Naive thymus-derived CD8-positive, alpha-beta T cell (primary cell): ENCODE results near the gene DEFB125. TPM values are rescaled to one million over a fixed set of nuclear protein-coding genes. Genes with fewer than 3 reads are reported as not detected.
"Not testable (repeated sequence)": the region's sequence is repeated elsewhere in the genome, so short reads cannot be mapped to it uniquely, and the experiment has no call there.

Experiments used
- ATAC-seq, 2 donors: fragments of 150-1000 bp; cut with Tn5 transposase in 1 of 2; sonication (Bioruptor Pico), chemical (Tn5 transposase) in 1 of 2; 1 replicate in 1 of 2; 2 replicates in 1 of 2; pipeline ENCODE4 v1.10.0; 2021; ENCODE audit warnings: mild to moderate bottlenecking in 2 of 2, moderate library complexity in 2 of 2
- POLR2A ChIA-PET: fragments of 350-600 bp; sonication (Branson Sonifier 250); formaldehyde crosslinking; loops from one replicate; lab custom pipeline; 2021; ENCODE audit warnings: antibody characterized with exemption; lab: Charles Lee
- DNase-seq, 10 donors: peaks; one replicate each; pipeline versions ENCODE4 v3.0.0 to v3.0.0-alpha.2; 2020 to 2022
- H3K27ac Mint-ChIP-seq, 10 donors: one replicate each; pipeline ENCODE4 v1.8.0; 2020 to 2022; ENCODE audit warnings: mild to moderate bottlenecking in 10 of 10, mixed read lengths in 10 of 10, moderate library complexity in 4 of 10, inconsistent platforms in 1 of 10
- H3K27me3 Mint-ChIP-seq, 5 donors: one replicate each; pipeline ENCODE4 v1.8.0; 2021 to 2022; ENCODE audit warnings: mixed read lengths in 5 of 5
- H3K36me3 Mint-ChIP-seq, 3 donors: one replicate each; pipeline ENCODE4 v1.8.0; 2020 to 2022; ENCODE audit warnings: mixed read lengths in 3 of 3, mild to moderate bottlenecking in 2 of 3, inconsistent platforms in 1 of 3
- H3K4me1 Mint-ChIP-seq, 4 donors: one replicate each; pipeline ENCODE4 v1.8.0; 2021 to 2022; ENCODE audit warnings: mixed read lengths in 4 of 4
- H3K4me3 Mint-ChIP-seq, 10 donors: one replicate each; pipeline ENCODE4 v1.8.0; 2020 to 2022; ENCODE audit warnings: mild to moderate bottlenecking in 10 of 10, mixed read lengths in 10 of 10, moderate library complexity in 6 of 10, inconsistent platforms in 1 of 10
- H3K9me3 Mint-ChIP-seq, 9 donors: one replicate each; pipeline ENCODE4 v1.8.0; 2020 to 2022; ENCODE audit warnings: mixed read lengths in 9 of 9, mild to moderate bottlenecking in 3 of 9, inconsistent platforms in 1 of 9, moderate library complexity in 1 of 9
- polyA plus RNA-seq, 3 donors: library from polyadenylated mRNA; unstranded; fragments of 300-500 nt; fragmentation: Illumina TruSeq; gene quantifications; one replicate each; pipeline ENCODE4 v1.2.3, GENCODE V29; 2021
- total RNA-seq, 8 experiments: library from RNA in 2 of 8; stranded (reverse) in 2 of 8; gene quantifications; one replicate each; pipeline ENCODE4 v1.2.3 and lab custom pipeline; 2021 to 2026

DEFB125 gene
- total and polyA plus RNA-seq, 5 experiments from 2014 or later: not detected

DNA sequence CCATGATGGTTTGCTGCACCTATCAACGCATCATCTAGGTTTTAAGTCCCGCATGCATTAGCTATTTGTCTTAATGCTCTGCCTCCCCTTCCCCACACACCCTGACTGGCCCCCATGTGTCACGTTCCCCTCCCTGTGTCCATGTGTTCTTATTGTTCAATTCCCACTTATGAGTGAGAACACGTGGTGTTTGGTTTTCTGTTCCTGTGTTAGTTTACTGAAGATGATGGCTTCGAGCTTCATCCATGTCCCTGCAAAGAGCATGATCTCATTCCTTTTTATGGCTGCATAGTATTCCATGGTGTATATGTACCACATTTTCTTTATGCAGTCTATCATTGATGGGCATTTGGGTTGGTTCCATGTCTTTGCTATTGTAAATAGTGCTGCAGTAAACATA, 10.2 kb downstream of the DEFB125 start:
- H3K4me3 Mint-ChIP-seq, H3K27ac Mint-ChIP-seq, POLR2A ChIA-PET, H3K4me1 Mint-ChIP-seq, DNase-seq, ATAC-seq: not testable (repeated sequence)
- peaks cover 29 to 71% (median 59%) of the 10 kb centered on the region in 5 donors for H3K27me3 Mint-ChIP-seq
- peaks cover 8 to 36% (median 26%) of the 10 kb centered on the region in 9 donors for H3K9me3 Mint-ChIP-seq
- H3K36me3 Mint-ChIP-seq: peaks cover 0 to 27% (median 7%) of the 10 kb centered on the region in 3 donors

GRCh38 chr20:101975-102374, 14.5 kb downstream of the DEFB125 start:
- no peak overlapping the region for H3K4me3 Mint-ChIP-seq
- H3K4me1 Mint-ChIP-seq: no peaks in the 10 kb centered on the region
- POLR2A ChIA-PET: no interaction called here

GRCh38 chr20:103456-103855, 16.0 kb downstream of the DEFB125 start:
- H3K4me1 Mint-ChIP-seq: no peaks in the 10 kb centered on the region
- no peak overlapping the region for H3K4me3 Mint-ChIP-seq
- POLR2A ChIA-PET: no interaction called here
- H3K27ac Mint-ChIP-seq: no peak overlapping the region
- peaks cover 0 to 2% (median 0%) of the 10 kb centered on the region in 9 donors for H3K9me3 Mint-ChIP-seq
- peaks cover 22 to 69% (median 57%) of the 10 kb centered on the region in 5 donors for H3K27me3 Mint-ChIP-seq
- DNase-seq (peak in 1 of 10 donors; percentile 53), ATAC-seq (no peak)
- peaks cover 0 to 5% (median 1%) of the 10 kb centered on the region in 3 donors for H3K36me3 Mint-ChIP-seq

More at GRCh38 chr20:101975-102374, 14.5 kb downstream of the DEFB125 start:
- peaks cover 30 to 67% (median 61%) of the 10 kb centered on the region in 5 donors for H3K27me3 Mint-ChIP-seq
- ATAC-seq (no peak), DNase-seq (no peak)
- H3K36me3 Mint-ChIP-seq: peaks cover 0 to 5% (median 1%) of the 10 kb centered on the region in 3 donors
- H3K27ac Mint-ChIP-seq: no peak overlapping the region
- H3K9me3 Mint-ChIP-seq: peaks cover 0 to 10% (median 2%) of the 10 kb centered on the region in 9 donors

- peaks cover 17 to 56% (median 25%) of the 10 kb centered on the region in 5 donors for H3K27me3 Mint-ChIP-seq
- no peaks in the 10 kb centered on the region for H3K4me1 Mint-ChIP-seq
- peaks cover 0 to 14% (median 0%) of the 10 kb centered on the region in 3 donors for H3K36me3 Mint-ChIP-seq
- ATAC-seq: no peak
- no peak for DNase-seq
- peaks cover 0 to 15% (median 8%) of the 10 kb centered on the region in 9 donors for H3K9me3 Mint-ChIP-seq
- no peak overlapping the region for H3K4me3 Mint-ChIP-seq
- POLR2A ChIA-PET: no interaction called here
- no peak overlapping the region for H3K27ac Mint-ChIP-seq
These were observed 24.9 kb downstream of the DEFB125 start for GRCh38 chr20:112396-112795.

DNA sequence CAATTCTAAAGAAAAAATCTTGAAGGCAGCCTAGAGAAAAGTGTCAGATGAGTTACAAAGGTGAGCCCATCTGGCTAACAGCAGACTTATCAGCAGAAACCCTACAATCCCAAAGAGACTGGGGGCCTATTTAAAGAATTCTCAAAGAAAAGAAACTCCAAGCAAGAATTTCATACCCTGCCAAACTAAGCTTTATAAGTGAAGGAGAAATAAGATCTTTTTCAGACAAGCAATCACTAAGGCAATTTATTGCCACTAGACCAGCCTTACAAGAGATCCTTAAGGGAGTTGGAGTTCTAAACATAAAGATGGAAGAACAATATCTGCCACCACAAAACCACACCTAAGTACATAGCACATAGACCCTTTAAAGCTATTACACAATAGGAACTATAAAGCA, 30.0 kb downstream of the DEFB125 start:
- POLR2A ChIA-PET: no interaction called here
- no peak overlapping the region for H3K4me3 Mint-ChIP-seq
- peaks cover 0 to 22% (median 2%) of the 10 kb centered on the region in 3 donors for H3K36me3 Mint-ChIP-seq
- no peaks in the 10 kb centered on the region for H3K4me1 Mint-ChIP-seq
- H3K9me3 Mint-ChIP-seq: peaks cover 0 to 32% (median 15%) of the 10 kb centered on the region in 9 donors
- peaks cover 27 to 69% (median 41%) of the 10 kb centered on the region in 5 donors for H3K27me3 Mint-ChIP-seq
- H3K27ac Mint-ChIP-seq: no peak overlapping the region
- ATAC-seq (no peak), DNase-seq (no peak)

- H3K4me3 Mint-ChIP-seq, DNase-seq, H3K4me1 Mint-ChIP-seq, POLR2A ChIA-PET, H3K36me3 Mint-ChIP-seq, H3K27ac Mint-ChIP-seq, ATAC-seq, H3K9me3 Mint-ChIP-seq: not testable (repeated sequence)
- peaks cover 15 to 37% (median 23%) of the 10 kb centered on the region in 5 donors for H3K27me3 Mint-ChIP-seq
These were observed 42.4 kb downstream of the DEFB125 start for GRCh38 chr20:129786-130323.

- ATAC-seq: no peak
- Mint-ChIP-seq H3K4me3 (no peak overlapping the region), H3K36me3 (peaks cover 0 to 5% (median 0%) of the 10 kb centered on the region in 3 donors), H3K4me1 (peaks cover 0 to 2% (median 0%) of the 10 kb centered on the region in 4 donors), H3K27me3 (peaks cover 24 to 44% (median 32%) of the 10 kb centered on the region in 5 donors), H3K27ac (no peak overlapping the region), H3K9me3 (peaks cover 0 to 11% (median 5%) of the 10 kb centered on the region in 9 donors)
- no peak for DNase-seq
- POLR2A ChIA-PET: no interaction called here
These were observed 50.4 kb downstream of the DEFB125 start for GRCh38 chr20:137668-138490.

DNA sequence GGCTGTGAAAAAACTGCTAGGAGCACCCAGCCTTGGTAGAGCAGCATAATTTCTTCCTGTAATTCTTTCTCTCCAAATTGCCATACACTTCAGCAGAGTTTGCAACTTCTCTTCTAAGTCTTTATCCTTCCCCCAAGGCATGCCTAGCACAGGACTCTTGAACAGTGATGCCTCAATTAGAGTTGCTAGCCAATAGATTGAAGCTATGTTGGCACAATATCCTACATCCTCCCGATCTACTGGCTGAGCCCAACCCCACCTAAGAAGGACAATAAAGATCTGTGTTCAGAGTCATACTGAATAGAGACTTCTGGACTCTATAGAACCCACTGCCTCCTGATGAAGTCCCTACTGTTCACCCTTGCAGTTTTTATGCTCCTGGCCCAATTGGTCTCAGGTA, 54.8 kb downstream of the DEFB125 start, which contains the start of gene DEFB126:
DEFB126 (plus strand) TSS at position 301 of the 400 bp plus-strand sequence; CDS start at position 340, 39 bp downstream.
- Mint-ChIP-seq H3K9me3 (peaks cover 0 to 6% (median 0%) of the 10 kb centered on the region in 9 donors), H3K36me3 (peaks cover 0 to 5% (median 0%) of the 10 kb centered on the region in 3 donors), H3K27ac (no peak within 1 kb of the TSS), H3K4me3 (no peak within 1 kb of the TSS), H3K4me1 (peaks cover 0 to under 1% (median 0%) of the 10 kb centered on the region in 4 donors), H3K27me3 (peaks cover 28 to 64% (median 39%) of the 10 kb centered on the region in 5 donors)
- POLR2A ChIA-PET: no interaction called here
- ATAC-seq (no peak), DNase-seq (no peak)

DNA sequence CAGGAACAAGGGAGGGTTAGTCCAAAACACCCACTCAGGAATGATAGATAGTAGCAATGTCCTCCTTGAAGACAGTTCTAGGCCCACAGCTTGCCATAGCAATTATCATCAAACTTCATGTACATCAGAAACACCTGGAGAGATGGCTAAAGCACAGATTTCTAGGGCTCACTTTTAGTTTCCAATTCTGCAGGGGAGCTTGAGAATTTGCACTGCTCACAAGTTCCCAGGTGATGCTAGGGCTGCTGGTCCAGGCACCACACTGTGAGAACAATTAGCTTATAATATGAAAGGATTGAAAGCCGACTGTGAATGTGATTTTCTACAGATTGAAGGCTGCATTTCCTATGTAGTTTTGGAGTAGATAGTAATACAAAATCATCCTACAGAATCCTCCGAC, 58.4 kb downstream of the DEFB125 start:
- Mint-ChIP-seq H3K9me3 (no peaks in the 10 kb centered on the region), H3K27me3 (peaks cover 17 to 46% (median 27%) of the 10 kb centered on the region in 5 donors), H3K27ac (no peak overlapping the region), H3K36me3 (peaks cover 0 to 5% (median 0%) of the 10 kb centered on the region in 3 donors), H3K4me3 (no peak overlapping the region), H3K4me1 (no peaks in the 10 kb centered on the region)
- POLR2A ChIA-PET: no interaction called here
- ATAC-seq: no peak
- no peak for DNase-seq

Other genes starting within 250 kb of the DEFB125 start
- not detected for gene DEFB126, start 54.9 kb downstream of the DEFB125 start, total RNA-seq
- gene DEFB126, start 54.9 kb downstream of the DEFB125 start, polyA plus RNA-seq: not detected
- gene DEFB127, start 69.8 kb downstream of the DEFB125 start, total RNA-seq: not detected
- not detected for gene DEFB127, start 69.8 kb downstream of the DEFB125 start, polyA plus RNA-seq
- gene DEFB128, start 102.0 kb downstream of the DEFB125 start, total RNA-seq: not detected
- gene DEFB128, start 102.0 kb downstream of the DEFB125 start, polyA plus RNA-seq: not detected
- gene DEFB129, start 139.6 kb downstream of the DEFB125 start, total RNA-seq: not detected
- gene DEFB129, start 139.6 kb downstream of the DEFB125 start, polyA plus RNA-seq: not detected
- gene DEFB132, start 170.1 kb downstream of the DEFB125 start, total RNA-seq: not detected
- not detected for gene DEFB132, start 170.1 kb downstream of the DEFB125 start, polyA plus RNA-seq
- gene C20orf96, start 203.1 kb downstream of the DEFB125 start, total RNA-seq: 1 to 10 TPM; 4.7 to 5.7 TPM
- gene C20orf96, start 203.1 kb downstream of the DEFB125 start, polyA plus RNA-seq: under 1 TPM; 0.46 to 0.80 (median 0.67) TPM
- gene ZCCHC3, start 209.9 kb downstream of the DEFB125 start, total RNA-seq: 10 to 100 TPM; 29.6 to 29.7 TPM
- 10 to 100 TPM in 1 of 3 donors, 1 to 10 TPM in 2; 6.9 to 13.9 (median 7.5) TPM for gene ZCCHC3, start 209.9 kb downstream of the DEFB125 start, polyA plus RNA-seq
- gene SOX12, start 237.9 kb downstream of the DEFB125 start, total RNA-seq: 10 to 100 TPM; 19.8 to 21.7 TPM
- gene SOX12, start 237.9 kb downstream of the DEFB125 start, polyA plus RNA-seq: 1 to 10 TPM; 1.3 to 2.1 (median 2.0) TPM